HG03354 (cell line): Measurements from ENCODE around the gene GRK1.
"Not testable (repeated sequence)": the region's sequence is repeated elsewhere in the genome, so short reads cannot be mapped to it uniquely, and the experiment has no call there.

Experiments
- ATAC-seq: cut with Tn5 transposase; IDR thresholded peaks from one replicate; pipeline ENCODE4 v1.9.1; 2021; ENCODE audit warnings: mild to moderate bottlenecking; ENCODE audit not compliant: unreplicated experiment, poor library complexity, severe bottlenecking

The GRK1 gene

DNA sequence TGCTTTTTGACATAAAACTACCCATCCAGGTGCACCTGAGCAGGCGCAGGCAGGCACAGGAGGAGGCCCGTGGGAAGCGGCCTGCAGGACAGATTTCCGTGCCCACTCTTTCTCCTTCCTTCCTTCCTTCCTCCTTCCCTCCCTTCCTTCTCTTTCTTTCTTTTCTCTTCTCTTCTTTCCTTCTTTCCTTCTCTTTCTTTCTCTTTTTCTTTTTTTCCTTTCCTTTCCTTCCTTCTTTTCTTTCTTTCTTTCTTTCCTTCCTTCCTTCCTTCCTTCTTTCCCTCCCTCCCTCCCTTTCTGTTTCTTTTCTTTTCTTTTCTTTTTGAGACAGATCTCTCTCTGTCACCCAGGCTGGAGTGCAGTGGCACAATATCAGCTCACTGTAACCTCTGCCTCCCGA lies 70.8 kb downstream of the GRK1 start:
- no peak for ATAC-seq

DNA sequence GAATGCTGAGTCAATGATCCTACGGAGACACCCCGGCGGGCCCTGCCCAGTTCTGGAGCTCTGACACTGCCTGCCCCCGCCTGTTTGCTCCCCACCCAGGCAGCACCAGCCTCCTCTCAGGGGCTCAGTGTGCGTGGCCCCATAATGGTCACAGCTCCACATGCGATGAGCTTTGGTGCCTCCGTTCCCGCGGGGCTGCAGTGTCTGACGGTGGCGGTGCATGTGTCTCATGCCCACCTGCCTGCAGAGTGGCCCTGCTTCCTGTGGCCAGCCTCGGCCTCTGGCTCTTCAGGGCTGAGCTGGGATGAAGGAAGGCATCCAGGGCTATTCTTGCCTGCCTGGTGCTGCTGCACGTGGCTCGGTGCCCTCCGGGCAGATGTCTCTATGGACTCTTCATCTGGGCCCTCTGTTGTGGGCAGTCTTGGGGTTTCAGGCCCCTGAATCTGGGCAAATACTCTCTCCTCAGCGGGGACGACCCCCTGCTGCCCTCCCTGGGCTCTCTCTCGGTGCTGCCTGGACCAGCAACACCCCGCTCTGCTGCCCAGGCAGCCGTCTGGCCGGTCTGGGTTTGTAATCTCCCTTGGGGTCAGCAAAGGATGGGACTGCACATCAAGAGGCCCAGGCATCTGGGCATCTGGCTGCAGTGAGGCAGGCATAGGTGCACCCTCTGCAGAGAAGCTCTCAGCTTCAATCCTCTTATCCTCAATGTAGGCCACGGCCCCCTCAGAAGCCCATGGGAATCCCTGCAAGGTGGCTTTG lies 72.7 kb downstream of the GRK1 start:
- no peak for ATAC-seq

- no peak for ATAC-seq
Measured at GRCh38 chr13:113740286-113740556, 73.2 kb downstream of the GRK1 start.

GRCh38 chr13:113740661-113741060 lies 73.6 kb downstream of the GRK1 start:
- ATAC-seq = no peak

DNA sequence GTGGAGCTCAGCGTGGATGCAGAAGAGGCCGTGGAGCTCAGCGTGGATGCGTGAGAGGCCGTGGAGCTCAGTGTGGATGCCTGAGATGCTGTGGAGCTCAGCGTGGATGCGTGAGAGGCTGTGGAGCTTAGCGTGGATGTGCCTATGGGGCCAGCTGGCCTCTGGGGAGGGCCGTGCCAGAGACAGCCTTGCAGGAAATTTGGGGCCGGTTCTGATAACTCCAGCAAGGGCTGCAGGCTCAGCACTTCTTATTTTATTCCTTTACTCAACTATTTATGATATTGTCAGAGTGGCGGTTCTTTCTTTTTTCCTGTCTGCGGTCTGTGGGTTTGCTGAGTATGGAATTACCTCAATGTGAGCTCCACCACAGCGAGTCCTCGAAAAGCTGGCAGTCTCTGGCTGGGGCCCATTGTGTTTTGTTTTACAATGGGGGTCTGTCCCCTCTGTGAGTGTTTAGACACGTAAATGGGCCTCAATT lies 74.2 kb downstream of the GRK1 start:
- ATAC-seq = no peak

DNA sequence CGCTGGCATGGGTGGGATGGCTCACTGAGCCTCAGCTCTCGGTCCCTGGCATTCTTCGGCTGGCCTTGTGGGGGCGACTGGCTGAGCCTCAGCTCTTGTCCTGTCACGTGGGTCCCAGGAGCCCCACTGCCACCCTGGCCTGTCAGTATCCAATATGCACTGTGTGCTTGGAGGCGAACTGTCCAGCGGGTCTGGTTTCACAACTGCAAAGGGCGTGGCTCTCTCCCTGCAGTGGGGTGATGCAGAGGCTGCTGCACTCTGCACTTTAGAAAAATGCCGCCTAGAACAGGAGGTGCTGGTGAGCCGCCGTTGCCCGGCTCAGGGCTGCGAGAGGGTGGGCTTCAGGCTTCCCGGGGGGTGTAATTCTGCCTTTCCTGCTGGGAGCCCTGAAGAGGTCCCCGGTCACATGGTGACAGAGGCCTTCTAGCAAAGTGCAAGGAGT lies 75.0 kb downstream of the GRK1 start:
- ATAC-seq = no peak

GRCh38 chr13:113742445-113743120 lies 75.6 kb downstream of the GRK1 start:
- no peak for ATAC-seq

DNA sequence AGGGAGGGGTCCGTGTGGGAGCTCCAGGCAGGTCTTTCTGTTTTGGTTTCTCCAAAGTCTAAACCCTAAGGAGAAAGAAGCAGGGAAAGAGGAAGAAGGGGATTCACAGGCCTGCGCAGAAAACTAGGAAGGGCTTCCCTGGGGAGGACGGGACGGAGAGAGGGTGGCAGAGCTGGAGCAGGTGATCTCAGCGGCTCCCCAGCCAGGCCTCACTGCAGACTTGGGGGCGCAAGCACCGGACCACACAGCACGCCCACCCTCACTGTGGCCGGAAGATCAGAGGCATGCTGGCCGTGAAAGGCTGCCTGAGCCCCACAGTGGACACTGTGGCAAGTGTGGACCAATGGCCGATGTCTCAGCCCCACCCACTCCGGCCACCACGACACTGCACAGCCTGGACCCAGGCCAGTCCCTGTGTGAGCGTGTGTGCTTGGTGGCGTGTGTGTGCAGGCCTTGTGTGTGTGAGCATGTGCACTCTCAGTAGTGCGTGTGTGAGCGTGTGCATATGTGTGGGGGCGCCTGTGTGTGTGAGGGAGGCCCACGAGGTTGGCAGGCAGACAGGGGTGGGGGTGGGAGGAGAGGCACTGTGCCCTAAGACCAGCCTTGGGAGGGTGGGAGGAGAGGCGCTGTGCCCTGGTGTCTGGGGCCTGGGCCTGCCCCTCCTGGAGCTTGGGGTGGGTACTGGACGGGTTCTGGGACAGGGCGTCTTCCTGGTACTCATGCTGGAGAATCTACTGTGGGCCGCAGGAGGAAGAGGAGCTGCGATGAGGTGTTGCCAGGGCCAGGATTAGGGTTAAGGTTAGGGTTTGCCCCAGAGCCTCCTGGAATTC lies 76.6 kb downstream of the GRK1 start:
- ATAC-seq = no peak

DNA sequence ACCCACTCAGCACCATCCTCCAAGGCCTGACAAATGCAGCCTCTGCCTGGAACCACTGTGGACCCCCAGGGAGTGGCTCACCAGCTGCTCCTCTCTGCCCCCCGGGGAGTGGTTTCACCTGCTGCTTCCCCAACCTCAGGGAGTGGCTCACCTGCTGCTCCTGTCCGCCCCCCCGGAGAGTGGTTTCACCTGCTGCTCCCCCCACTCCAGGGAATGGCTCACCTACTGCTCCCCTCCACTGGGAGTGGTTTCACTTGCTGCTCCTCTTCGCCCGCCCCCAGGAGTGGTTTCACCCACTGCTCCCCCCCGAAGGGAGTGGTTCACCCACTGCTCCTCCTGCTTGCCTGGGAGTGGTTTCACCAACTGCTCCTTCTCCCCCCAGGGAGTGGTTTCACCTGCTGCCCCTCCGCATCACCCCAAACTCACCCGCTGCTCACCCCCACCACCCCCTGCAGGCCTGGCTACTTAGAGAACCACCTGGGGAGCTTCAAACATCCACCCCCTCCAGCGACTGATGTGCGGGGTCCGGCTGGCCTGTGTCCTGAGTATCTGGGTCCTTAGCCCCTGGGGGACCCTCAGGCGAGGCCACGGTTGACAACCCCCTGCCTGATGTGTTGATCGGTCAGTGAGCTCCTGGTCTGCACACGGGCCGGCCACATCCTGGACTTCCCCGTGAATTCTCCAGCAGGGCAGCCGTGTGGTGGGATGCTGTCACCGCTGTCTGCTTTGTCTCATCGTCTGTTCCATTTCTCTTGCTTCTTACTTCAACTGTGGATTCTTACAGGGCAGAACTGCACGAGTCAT lies 77.4 kb downstream of the GRK1 start:
- no peak for ATAC-seq

GRCh38 chr13:113745059-113745458 lies 78.0 kb downstream of the GRK1 start:
- ATAC-seq = no peak

- ATAC-seq = not testable (repeated sequence)
Measured at GRCh38 chr13:113745500-113746142, 78.6 kb downstream of the GRK1 start.

- ATAC-seq = no peak
Measured at GRCh38 chr13:113746143-113746525, 79.1 kb downstream of the GRK1 start.

DNA sequence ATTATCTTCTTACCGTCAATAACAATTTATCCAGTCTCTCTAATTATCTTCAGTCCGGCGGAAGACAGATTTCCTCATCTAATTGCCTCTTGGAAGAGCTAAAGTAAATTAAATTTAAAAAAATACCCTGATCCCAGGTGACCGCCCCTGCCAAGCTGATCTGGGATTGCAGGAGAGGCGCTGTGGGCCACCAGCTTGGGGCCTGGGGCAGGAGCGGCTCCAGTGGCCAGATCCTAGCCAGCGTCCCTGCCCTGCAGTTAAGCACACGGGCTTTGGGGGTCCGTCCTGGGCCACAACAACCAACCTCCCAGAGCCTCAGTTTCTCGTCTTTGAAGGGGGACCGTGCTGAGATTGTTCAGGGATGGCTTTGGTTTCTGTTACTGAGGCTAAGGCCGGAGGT lies 79.7 kb downstream of the GRK1 start:
- ATAC-seq = no peak

DNA sequence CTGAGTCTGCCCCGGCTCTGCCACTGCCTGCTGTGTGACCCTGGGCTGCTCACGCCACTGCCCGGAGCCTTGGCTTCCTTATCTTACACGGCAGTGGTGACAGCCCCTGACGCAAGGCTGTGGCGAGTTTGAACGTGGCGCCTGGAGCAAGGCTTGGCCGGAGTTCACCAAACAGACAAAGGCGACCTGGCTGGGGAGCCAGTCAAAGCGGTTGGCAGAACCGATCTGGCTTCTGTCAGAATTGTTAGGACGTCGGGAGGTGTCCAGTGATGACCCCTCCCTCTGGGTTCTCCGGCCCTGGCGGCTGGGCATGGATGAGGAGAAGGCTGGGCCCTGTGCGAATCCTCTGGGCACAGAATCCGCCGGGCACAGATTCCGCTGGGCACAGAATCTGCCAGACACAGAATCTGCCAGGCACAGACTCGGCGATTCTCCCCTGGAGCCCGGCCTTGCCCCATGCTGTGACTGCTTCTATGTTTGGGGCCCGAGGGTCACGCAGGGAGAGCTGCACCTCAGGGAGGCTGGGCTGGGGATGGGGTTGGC lies 80.3 kb downstream of the GRK1 start:
- ATAC-seq = no peak

DNA sequence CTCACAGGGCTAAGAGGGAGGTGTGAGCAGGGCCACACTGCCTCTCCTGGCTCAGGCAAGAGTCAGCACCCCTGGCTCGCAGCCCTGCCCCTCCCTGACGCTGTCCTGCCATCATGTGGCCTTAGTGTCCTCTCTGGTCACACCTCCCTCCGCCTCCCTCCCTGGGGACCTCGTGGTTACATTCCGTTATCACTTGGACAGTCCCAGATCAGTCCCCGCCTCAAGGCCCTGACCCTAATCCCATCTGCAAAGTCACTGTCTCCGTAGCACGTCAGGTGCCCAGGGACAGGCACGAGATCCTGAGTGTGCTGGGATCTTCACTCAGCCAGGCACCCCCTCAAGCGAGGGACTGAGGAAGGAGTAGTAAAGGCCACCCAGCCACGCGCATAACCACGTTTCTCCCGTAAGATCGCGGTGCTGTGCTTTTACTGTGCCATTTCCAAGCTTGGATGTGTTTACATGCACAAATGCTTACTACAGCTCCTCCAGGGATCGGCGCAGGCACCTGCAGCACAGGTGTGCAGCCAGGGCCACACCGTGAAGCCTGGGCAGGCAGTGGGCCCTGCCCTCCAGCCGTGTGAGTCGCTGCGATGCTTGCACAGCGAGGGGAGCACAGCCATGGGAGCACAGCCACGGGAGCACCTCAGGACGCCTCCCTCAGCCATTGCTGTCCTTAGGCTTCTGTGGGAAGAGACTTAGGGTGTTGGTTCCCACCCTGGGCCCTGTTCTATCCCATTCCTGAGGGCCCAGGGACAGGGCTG lies 81.3 kb downstream of the GRK1 start:
- ATAC-seq = no peak

DNA sequence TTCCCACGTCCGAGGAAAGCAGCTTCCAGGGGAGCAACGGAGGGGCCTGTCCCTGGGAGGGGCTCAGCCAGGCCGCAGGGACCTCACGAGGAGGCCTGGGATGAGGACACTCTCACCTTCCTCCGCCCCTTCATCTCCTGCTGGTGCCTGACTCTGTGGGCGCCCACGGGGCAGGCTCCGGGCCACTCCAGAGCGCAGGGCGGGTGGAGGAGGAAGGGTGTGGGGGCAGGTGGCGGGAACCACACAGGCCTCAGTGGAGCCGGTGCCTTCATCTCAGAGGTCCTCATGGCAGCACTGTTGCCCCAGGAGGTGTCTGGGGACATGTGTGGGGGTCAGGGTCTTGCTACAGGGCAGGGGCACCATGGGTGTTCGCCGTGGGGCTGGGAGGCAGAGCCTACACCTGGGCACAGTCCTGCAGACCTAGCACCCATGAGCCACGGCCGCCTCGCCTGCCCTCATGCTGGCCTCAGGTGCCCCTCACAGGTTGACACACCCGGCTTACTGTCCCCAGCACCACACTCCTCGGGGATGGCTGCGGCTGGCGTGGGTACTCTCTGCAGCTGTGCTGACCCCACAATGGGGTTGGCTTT lies 81.9 kb downstream of the GRK1 start:
- no peak for ATAC-seq

- no peak for ATAC-seq
Measured at GRCh38 chr13:113749507-113749906, 82.5 kb downstream of the GRK1 start.

GRCh38 chr13:113749967-113750366 lies 82.9 kb downstream of the GRK1 start:
- ATAC-seq = no peak
